ENCODE data around the gene ATP9B. TPM values are rescaled to one million over a fixed set of nuclear protein-coding genes. Genes with fewer than 3 reads are reported as not detected.

The ATP9B gene
- total RNA-seq, 1 donor from 2014 or later = 37.3 TPM

DNA sequence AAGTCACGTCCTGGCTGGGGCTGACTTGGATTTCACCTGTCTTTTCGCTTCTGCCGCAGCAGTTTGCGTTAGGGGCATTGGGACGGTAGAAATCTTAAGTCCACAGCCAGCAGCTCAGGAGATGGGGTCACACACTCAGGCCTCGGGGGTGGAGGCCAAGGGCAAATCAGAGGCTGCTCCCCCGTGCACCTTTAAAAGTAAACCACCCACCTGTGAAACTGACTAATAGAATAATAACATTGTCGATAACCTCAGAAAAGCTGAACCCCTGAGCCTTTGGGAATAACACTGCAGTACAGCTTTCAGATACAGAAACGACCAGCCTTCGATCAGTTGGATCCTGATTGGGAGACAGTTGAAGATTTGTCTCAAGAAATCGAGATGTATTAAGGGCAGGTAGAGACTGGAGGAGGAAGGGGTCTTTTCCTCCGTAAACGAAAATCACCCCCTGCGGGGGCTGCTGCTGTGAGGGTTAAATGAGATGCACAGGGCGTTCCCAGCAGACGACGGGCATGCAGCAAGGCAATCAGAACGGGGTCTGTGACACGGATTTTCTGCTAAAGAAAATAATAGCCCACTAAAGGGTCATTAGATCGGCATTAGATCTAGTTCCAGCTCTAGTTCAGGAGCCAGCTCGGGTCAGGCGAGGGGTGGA is 310.2 kb downstream of the ATP9B start:
- no peak overlapping the region for H3K4me3 Mint-ChIP-seq (ENCODE audit: unreplicated experiment)
- H3K27ac Mint-ChIP-seq (ENCODE audit: unreplicated experiment) = no peak overlapping the region
- DNase-seq (ENCODE audit: low spot score) = no peak

GRCh38 chr18:79379931-79380815 is 311.0 kb downstream of the ATP9B start:
- DNase-seq (ENCODE audit: low spot score) = no peak

More for the DNA sequence above, 310.2 kb downstream of the ATP9B start:
- Mint-ChIP-seq H3K27me3 (ENCODE audit: unreplicated experiment) (peaks cover 8% of the 10 kb centered on the region), H3K36me3 (ENCODE audit: low read depth, unreplicated experiment) (peaks cover 8% of the 10 kb centered on the region), H3K9me3 (ENCODE audit: unreplicated experiment) (no peaks in the 10 kb centered on the region), H3K4me1 (ENCODE audit: unreplicated experiment) (no peaks in the 10 kb centered on the region)
- TF ChIP-seq, protein P1, sequence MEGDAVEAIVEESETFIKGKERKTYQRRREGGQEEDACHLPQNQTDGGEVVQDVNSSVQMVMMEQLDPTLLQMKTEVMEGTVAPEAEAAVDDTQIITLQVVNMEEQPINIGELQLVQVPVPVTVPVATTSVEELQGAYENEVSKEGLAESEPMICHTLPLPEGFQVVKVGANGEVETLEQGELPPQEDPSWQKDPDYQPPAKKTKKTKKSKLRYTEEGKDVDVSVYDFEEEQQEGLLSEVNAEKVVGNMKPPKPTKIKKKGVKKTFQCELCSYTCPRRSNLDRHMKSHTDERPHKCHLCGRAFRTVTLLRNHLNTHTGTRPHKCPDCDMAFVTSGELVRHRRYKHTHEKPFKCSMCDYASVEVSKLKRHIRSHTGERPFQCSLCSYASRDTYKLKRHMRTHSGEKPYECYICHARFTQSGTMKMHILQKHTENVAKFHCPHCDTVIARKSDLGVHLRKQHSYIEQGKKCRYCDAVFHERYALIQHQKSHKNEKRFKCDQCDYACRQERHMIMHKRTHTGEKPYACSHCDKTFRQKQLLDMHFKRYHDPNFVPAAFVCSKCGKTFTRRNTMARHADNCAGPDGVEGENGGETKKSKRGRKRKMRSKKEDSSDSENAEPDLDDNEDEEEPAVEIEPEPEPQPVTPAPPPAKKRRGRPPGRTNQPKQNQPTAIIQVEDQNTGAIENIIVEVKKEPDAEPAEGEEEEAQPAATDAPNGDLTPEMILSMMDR (IDR thresholded peaks at IDR 0.05; ENCODE audit: unreplicated experiment) = no peak

DNA sequence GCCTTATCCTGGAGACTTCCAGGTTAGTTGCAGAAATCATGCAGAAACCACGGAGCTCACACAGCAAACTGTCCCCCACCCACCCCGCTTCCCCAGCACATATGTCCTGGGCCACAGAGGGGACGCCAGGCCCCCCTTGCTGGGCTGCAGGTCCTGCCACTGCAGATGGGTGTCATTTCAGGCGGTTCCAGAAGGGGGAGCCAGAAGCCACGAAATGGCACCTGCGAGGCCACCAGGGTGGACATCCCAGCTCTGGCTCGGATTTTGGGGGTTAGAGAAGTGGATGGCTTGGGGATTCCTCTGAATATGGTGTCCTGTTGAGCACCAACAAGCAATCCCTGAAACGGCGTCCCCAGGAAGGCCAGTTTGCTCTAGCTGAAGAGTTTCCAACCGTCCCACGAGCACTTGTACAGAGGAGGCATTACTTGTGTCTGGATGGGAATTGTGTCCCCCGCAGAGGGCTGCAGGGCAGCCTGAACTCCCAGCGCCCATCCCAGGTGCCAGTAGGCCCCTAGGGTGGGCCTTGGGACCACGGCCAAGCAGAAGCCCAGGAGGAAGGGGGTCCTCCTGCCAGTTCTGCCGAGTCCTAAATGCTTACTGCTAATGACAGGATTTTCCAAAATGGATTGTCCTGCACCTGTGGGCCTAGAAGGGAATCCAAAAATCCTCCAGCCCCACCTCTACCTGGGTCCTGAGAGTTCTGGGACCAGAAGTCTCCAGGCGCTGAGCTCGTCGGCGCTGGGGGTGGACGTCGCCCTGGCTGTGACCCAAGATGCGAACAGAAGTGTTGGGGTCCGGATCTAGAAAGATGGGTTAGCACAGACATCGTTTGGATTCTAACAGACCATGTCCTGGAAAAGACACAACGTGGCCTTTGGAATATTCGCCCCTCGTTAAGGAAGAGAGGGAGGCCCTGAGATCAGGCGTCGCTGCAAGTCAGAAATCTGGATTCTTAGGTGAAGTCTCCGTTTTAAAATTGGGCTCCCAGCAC is 311.9 kb downstream of the ATP9B start:
- Mint-ChIP-seq H3K4me3 (ENCODE audit: unreplicated experiment) (no peak overlapping the region), H3K36me3 (ENCODE audit: low read depth, unreplicated experiment) (peaks cover 1% of the 10 kb centered on the region), H3K9me3 (ENCODE audit: unreplicated experiment) (no peaks in the 10 kb centered on the region), H3K27ac (ENCODE audit: unreplicated experiment) (no peak overlapping the region), H3K27me3 (ENCODE audit: unreplicated experiment) (peaks cover 7% of the 10 kb centered on the region), H3K4me1 (ENCODE audit: unreplicated experiment) (no peaks in the 10 kb centered on the region)
- DNase-seq (ENCODE audit: low spot score) = peak; percentile 88
- TF ChIP-seq, protein P1 (IDR thresholded peaks at IDR 0.05; ENCODE audit: unreplicated experiment) = peak; percentile 83

More at GRCh38 chr18:79379931-79380815, 311.0 kb downstream of the ATP9B start:
- H3K4me3 Mint-ChIP-seq (ENCODE audit: unreplicated experiment) = no peak overlapping the region
- peaks cover 7% of the 10 kb centered on the region for H3K27me3 Mint-ChIP-seq (ENCODE audit: unreplicated experiment)
- H3K27ac Mint-ChIP-seq (ENCODE audit: unreplicated experiment) = no peak overlapping the region
- H3K9me3 Mint-ChIP-seq (ENCODE audit: unreplicated experiment) = no peaks in the 10 kb centered on the region
- TF ChIP-seq, protein P1 (IDR thresholded peaks at IDR 0.05; ENCODE audit: unreplicated experiment) = no peak
- peaks cover 8% of the 10 kb centered on the region for H3K36me3 Mint-ChIP-seq (ENCODE audit: low read depth, unreplicated experiment)
- no peaks in the 10 kb centered on the region for H3K4me1 Mint-ChIP-seq (ENCODE audit: unreplicated experiment)

DNA sequence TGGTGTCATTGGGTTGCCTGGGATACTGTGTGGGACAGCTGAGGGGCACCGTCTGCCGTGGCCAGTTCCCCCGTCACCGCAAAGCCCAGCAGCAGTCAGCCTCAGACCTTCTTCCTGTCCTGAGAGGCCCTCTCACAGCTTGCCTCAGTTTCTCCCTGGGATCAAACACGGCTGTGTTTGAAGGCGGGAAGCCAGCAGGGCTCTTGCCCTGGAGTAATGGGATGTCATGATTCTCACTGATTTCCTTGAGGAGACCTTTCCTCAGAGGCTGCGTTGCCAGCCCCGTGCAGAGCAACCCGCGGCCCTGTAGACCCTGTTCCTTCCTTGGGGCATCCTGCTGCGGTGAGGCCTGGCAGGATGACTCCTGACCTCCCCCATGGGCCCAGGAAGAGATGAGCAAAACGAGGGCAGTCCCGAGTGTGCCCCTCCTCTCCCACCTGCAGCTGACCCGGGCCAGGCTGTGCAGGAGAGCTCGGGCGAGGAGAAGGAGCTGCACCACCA is 312.7 kb downstream of the ATP9B start:
- TF ChIP-seq, protein P1 (IDR thresholded peaks at IDR 0.05; ENCODE audit: unreplicated experiment) = no peak
- no peak overlapping the region for H3K4me3 Mint-ChIP-seq (ENCODE audit: unreplicated experiment)
- no peaks in the 10 kb centered on the region for H3K9me3 Mint-ChIP-seq (ENCODE audit: unreplicated experiment)
- no peak for DNase-seq (ENCODE audit: low spot score)
- H3K4me1 Mint-ChIP-seq (ENCODE audit: unreplicated experiment) = no peaks in the 10 kb centered on the region
- no peak overlapping the region for H3K27ac Mint-ChIP-seq (ENCODE audit: unreplicated experiment)
- H3K27me3 Mint-ChIP-seq (ENCODE audit: unreplicated experiment) = peaks cover 7% of the 10 kb centered on the region
- no peaks in the 10 kb centered on the region for H3K36me3 Mint-ChIP-seq (ENCODE audit: low read depth, unreplicated experiment)

Measured in endothelial cell (in vitro differentiated cells).